ENCODE measurements around the gene PCDHGA2. TPM values are rescaled to one million over a fixed set of nuclear protein-coding genes. Genes with fewer than 3 reads are reported as not detected.

Gene PCDHGA2
- total RNA-seq, 2 donors from 2014 or later = 0.07 TPM; not detected in 1

DNA sequence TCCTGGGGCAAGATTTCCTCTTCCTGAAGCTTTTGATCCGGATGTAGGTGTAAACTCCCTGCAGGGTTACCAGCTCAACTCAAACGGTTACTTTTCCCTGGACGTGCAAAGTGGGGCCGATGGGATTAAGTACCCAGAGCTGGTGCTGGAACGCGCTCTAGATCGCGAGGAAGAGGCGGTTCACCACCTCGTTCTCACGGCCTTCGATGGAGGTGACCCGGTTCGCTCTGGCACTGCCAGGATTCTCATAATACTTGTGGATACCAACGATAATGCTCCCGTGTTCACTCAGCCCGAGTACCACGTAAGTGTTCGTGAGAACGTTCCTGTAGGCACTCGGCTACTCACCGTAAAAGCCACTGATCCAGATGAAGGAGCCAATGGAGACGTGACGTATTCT, 17.1 kb downstream of the PCDHGA2 start:
- Mint-ChIP-seq H3K36me3 (ENCODE audit: insufficient read depth in 2 of 2) (peaks cover 12 to 16% of the 10 kb centered on the region in 2 donors), H3K27me3 (ENCODE audit: low read depth) (peaks cover 81% of the 10 kb centered on the region), H3K9me3 (peaks cover 8% of the 10 kb centered on the region in 2 donors), H3K4me1 (ENCODE audit: low read depth) (peaks cover 6% of the 10 kb centered on the region), H3K4me3 (peak overlapping the region in 1 of 2 donors; percentile 65), H3K27ac (no peak overlapping the region)
- DNase-seq (no peak), ATAC-seq (replicated peaks in 1 of 2) (no peak)

DNA sequence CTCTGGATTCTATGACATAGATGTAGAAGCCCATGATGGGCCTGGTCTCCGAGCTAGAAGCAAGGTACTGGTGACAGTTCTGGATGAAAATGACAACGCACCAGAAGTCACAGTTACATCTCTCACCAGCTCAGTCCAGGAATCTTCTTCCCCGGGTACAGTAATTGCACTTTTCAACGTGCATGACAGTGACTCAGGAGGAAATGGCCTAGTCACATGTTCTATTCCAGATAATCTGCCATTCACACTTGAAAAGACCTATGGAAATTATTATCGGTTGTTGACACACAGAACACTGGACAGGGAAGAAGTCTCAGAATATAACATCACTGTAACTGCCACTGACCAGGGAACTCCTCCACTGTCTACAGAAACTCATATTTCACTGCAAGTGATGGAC, 17.6 kb downstream of the PCDHGA2 start:
- H3K4me1 Mint-ChIP-seq (ENCODE audit: low read depth) = peaks cover 6% of the 10 kb centered on the region
- ATAC-seq (replicated peaks in 1 of 2) (no peak), DNase-seq (no peak)
- peaks cover 8 to 11% of the 10 kb centered on the region in 2 donors for H3K9me3 Mint-ChIP-seq
- H3K4me3 Mint-ChIP-seq = no peak overlapping the region
- no peak overlapping the region for H3K27ac Mint-ChIP-seq
- H3K36me3 Mint-ChIP-seq (ENCODE audit: insufficient read depth in 2 of 2) = peaks cover 17 to 21% of the 10 kb centered on the region in 2 donors
- peaks cover 82% of the 10 kb centered on the region for H3K27me3 Mint-ChIP-seq (ENCODE audit: low read depth)

DNA sequence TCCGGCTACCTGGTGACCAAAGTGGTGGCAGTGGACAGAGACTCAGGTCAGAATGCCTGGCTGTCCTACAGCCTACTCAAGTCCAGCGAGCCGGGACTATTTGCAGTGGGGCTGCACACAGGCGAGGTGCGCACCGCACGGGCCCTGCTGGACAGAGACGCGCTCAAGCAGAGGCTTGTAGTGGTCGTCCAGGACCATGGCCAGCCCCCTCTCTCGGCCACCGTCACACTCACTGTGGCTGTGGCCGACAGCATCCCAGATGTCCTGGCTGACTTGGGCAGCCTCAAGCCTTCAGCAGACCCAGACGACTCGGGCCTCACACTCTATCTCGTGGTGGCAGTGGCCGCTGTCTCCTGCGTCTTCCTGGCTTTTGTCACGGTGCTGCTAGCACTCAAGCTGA, 18.4 kb downstream of the PCDHGA2 start:
- Mint-ChIP-seq H3K36me3 (ENCODE audit: insufficient read depth in 2 of 2) (peaks cover 22 to 24% of the 10 kb centered on the region in 2 donors), H3K4me1 (ENCODE audit: low read depth) (peaks cover 6% of the 10 kb centered on the region), H3K9me3 (peaks cover 8 to 12% of the 10 kb centered on the region in 2 donors), H3K27me3 (ENCODE audit: low read depth) (peaks cover 89% of the 10 kb centered on the region), H3K4me3 (no peak overlapping the region), H3K27ac (no peak overlapping the region)
- no peak for DNase-seq
- no peak for ATAC-seq (replicated peaks in 1 of 2)

GRCh38 chr5:141359790-141360426, 21.3 kb downstream of the PCDHGA2 start, which contains the start of gene PCDHGB2:
Gene PCDHGB2, plus strand, starts transcription at chr5:141359994. Its CDS starts 142 bp downstream, at chr5:141360136.
- Mint-ChIP-seq H3K9me3 (peaks cover 8 to 9% of the 10 kb centered on the region in 2 donors), H3K27me3 (ENCODE audit: low read depth) (peaks cover 92% of the 10 kb centered on the region), H3K27ac (peak within 1 kb of the TSS; percentile 30), H3K36me3 (ENCODE audit: insufficient read depth in 2 of 2) (peaks cover 30 to 33% of the 10 kb centered on the region in 2 donors), H3K4me3 (peak within 1 kb of the TSS; percentile 80 to 81), H3K4me1 (ENCODE audit: low read depth) (peaks cover 6% of the 10 kb centered on the region)
- DNase-seq (no peak), ATAC-seq (replicated peaks in 1 of 2) (peak; percentile 37 to 42)

DNA sequence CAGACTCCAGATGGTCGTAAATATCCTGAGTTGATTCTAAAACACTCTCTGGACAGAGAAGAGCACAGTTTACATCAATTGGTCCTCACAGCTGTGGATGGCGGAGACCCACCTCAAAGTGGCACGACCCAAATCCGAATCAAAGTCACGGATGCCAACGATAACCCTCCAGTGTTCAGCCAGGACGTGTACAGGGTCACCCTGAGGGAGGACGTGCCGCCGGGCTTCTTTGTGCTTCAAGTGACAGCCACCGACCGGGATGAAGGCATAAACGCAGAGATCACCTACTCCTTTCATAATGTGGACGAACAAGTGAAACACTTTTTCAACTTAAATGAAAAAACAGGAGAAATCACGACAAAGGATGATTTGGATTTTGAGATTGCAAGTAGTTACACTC, 22.1 kb downstream of the PCDHGA2 start:
- no peak for DNase-seq
- H3K36me3 Mint-ChIP-seq (ENCODE audit: insufficient read depth in 2 of 2) = peaks cover 34 to 39% of the 10 kb centered on the region in 2 donors
- peak overlapping the region in 1 of 2 donors; percentile 17 for H3K4me3 Mint-ChIP-seq
- H3K27me3 Mint-ChIP-seq (ENCODE audit: low read depth) = peaks cover 92% of the 10 kb centered on the region
- H3K27ac Mint-ChIP-seq = no peak overlapping the region
- H3K9me3 Mint-ChIP-seq = peaks cover 9 to 15% of the 10 kb centered on the region in 2 donors
- peaks cover 9% of the 10 kb centered on the region for H3K4me1 Mint-ChIP-seq (ENCODE audit: low read depth)
- no peak for ATAC-seq (replicated peaks in 1 of 2)

DNA sequence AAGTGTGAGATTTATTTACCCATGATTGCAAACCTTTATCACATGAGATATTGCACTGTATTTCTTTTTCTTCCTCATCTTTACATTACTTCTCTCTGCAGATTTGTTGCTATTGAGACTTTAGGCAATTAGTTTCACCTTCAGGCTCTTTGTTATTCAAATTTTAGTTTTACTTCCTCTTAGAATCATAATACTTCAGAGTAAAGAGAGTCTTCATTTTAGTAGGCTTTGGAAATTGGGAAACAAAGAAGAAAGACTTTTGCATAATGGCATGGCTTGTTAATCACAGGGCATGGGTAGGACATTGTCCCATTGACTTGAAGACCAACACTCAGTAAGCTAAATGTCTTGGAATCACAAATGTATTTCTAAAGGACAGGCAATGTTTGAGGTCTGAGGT, 24.2 kb downstream of the PCDHGA2 start:
- peaks cover 86% of the 10 kb centered on the region for H3K27me3 Mint-ChIP-seq (ENCODE audit: low read depth)
- ATAC-seq (replicated peaks in 1 of 2) (no peak), DNase-seq (no peak)
- H3K4me1 Mint-ChIP-seq (ENCODE audit: low read depth) = peaks cover 9% of the 10 kb centered on the region
- H3K36me3 Mint-ChIP-seq (ENCODE audit: insufficient read depth in 2 of 2) = peaks cover 33 to 46% of the 10 kb centered on the region in 2 donors
- H3K27ac Mint-ChIP-seq = peak overlapping the region; percentile 11
- peaks cover 9 to 15% of the 10 kb centered on the region in 2 donors for H3K9me3 Mint-ChIP-seq
- no peak overlapping the region for H3K4me3 Mint-ChIP-seq

DNA sequence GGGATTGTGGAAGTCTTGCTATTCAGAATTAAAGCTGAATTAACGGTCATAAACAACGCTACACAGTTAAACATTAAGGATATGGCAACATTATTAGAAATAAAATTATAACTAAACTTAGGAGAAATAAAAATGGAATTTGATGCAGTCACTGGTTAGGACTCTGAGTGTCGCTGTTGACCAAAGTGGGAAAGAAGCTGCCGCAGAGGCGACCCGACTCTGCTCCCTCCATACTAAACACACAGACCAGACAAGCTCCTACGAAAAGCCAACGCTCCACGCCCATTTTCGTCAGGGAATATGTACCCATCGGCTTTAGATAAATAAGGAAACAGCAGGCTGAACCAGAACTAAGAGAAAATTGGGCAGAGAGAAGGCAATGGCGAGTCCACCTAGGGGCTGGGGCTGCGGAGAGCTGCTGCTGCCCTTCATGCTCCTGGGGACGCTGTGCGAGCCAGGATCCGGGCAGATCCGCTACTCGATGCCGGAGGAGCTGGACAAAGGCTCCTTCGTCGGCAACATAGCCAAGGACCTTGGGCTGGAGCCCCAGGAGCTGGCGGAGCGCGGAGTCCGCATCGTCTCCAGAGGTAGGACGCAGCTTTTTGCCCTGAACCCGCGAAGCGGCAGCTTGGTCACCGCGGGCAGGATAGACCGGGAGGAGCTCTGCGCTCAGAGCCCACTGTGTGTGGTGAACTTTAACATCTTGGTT, 25.5 kb downstream of the PCDHGA2 start, which contains the start of gene PCDHGA5:
Gene PCDHGA5, plus strand, starts transcription at position 211 of the 709 bp plus-strand sequence. Its CDS starts 169 bp downstream, at position 380.
- Mint-ChIP-seq H3K4me3 (no peak within 1 kb of the TSS), H3K36me3 (ENCODE audit: insufficient read depth in 2 of 2) (peaks cover 33 to 44% of the 10 kb centered on the region in 2 donors), H3K9me3 (peaks cover 9 to 14% of the 10 kb centered on the region in 2 donors), H3K4me1 (ENCODE audit: low read depth) (peaks cover 9% of the 10 kb centered on the region), H3K27ac (peak within 1 kb of the TSS; percentile 83), H3K27me3 (ENCODE audit: low read depth) (peaks cover 89% of the 10 kb centered on the region)
- no peak for ATAC-seq (replicated peaks in 1 of 2)
- DNase-seq = no peak

GRCh38 chr5:141366016-141366896, 27.7 kb downstream of the PCDHGA2 start:
- Mint-ChIP-seq H3K9me3 (peaks cover 9 to 12% of the 10 kb centered on the region in 2 donors), H3K36me3 (ENCODE audit: insufficient read depth in 2 of 2) (peaks cover 25 to 37% of the 10 kb centered on the region in 2 donors), H3K4me1 (ENCODE audit: low read depth) (peaks cover 15% of the 10 kb centered on the region), H3K4me3 (no peak overlapping the region), H3K27me3 (ENCODE audit: low read depth) (peaks cover 89% of the 10 kb centered on the region), H3K27ac (no peak overlapping the region)
- no peak for DNase-seq
- ATAC-seq (replicated peaks in 1 of 2) = no peak

DNA sequence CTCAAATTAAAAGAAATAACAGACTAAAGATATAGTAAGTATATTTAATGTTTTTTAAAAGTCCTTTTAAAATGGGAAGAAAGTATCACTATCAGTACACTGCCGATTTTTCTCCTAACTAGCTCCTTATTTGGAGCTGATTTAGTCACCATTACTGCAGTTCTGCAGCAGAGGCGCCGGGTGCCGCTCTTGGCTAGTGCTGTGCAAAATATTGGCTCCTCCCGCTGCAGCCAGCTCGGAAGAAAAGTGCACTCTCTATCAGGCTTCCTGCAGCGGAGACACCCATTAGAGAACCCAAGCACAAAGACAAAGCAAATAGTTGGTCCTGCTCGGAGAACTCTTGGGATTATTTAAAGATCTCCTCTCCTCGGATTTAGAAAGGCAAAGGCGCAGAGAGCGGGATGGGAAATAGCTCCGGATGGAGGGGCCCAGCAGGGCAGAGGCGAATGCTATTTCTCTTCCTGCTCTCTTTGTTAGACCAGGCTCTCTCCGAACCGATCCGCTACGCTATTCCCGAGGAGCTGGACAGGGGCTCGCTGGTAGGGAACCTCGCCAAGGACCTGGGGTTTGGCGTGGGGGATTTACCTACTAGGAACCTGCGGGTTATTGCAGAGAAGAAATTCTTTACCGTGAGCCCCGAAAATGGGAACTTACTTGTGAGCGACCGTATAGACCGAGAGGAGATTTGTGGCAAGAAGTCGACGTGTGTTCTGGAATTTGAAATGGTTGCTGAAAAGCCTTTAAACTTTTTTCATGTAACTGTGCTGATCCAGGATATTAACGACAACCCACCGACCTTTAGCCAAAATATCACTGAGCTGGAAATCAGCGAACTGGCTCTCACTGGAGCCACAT, 31.7 kb downstream of the PCDHGA2 start, which contains the start of gene PCDHGB3:
Gene PCDHGB3, plus strand, starts transcription at position 249 of the 855 bp plus-strand sequence. Its CDS starts 153 bp downstream, at position 402.
- peak; percentile 63 to 81 for ATAC-seq (replicated peaks in 1 of 2)
- peak within 1 kb of the TSS; percentile 5 for H3K27ac Mint-ChIP-seq
- H3K27me3 Mint-ChIP-seq (ENCODE audit: low read depth) = peaks cover 90% of the 10 kb centered on the region
- H3K9me3 Mint-ChIP-seq = peaks cover 2 to 13% of the 10 kb centered on the region in 2 donors
- peak within 1 kb of the TSS; percentile 83 to 92 for H3K4me3 Mint-ChIP-seq
- DNase-seq = peak; percentile 41 to 46
- peaks cover 15 to 33% of the 10 kb centered on the region in 2 donors for H3K36me3 Mint-ChIP-seq (ENCODE audit: insufficient read depth in 2 of 2)
- H3K4me1 Mint-ChIP-seq (ENCODE audit: low read depth) = peaks cover 13% of the 10 kb centered on the region

DNA sequence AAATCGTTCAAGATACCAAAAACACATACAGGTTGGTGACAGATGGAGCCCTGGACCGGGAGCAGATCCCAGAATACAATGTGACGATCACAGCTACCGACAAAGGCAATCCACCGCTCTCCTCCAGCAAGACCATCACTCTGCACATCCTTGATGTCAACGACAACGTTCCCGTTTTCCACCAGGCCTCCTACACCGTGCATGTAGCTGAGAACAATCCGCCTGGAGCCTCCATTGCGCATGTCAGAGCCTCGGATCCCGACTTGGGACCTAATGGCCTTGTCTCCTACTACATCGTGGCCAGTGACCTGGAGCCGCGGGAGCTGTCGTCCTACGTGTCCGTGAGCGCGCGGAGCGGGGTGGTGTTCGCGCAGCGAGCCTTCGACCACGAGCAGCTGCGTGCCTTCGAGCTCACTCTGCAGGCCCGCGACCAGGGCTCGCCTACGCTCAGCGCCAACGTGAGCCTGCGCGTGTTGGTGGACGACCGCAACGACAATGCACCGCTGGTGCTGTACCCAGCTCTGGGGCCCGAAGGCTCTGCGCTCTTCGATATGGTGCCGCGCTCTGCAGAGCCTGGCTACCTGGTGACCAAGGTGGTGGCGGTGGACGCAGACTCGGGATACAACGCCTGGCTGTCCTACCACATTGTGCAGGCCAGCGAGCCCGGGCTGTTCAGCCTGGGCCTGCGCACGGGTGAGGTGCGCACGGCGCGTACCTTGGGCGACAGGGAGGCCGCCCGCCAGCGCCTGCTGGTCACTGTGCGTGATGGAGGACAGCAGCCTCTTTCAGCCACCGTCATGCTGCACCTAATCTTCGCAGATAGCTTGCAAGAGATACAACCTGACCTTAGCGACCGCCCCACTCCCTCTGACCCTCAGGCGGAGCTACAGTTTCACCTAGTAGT, 33.3 kb downstream of the PCDHGA2 start:
- no peak for DNase-seq
- no peak for ATAC-seq (replicated peaks in 1 of 2)
- Mint-ChIP-seq H3K27ac (no peak overlapping the region), H3K4me1 (ENCODE audit: low read depth) (peaks cover 12% of the 10 kb centered on the region), H3K36me3 (ENCODE audit: insufficient read depth in 2 of 2) (peaks cover 13 to 32% of the 10 kb centered on the region in 2 donors), H3K27me3 (ENCODE audit: low read depth) (peaks cover 80% of the 10 kb centered on the region), H3K4me3 (no peak overlapping the region), H3K9me3 (peaks cover 7 to 10% of the 10 kb centered on the region in 2 donors)

DNA sequence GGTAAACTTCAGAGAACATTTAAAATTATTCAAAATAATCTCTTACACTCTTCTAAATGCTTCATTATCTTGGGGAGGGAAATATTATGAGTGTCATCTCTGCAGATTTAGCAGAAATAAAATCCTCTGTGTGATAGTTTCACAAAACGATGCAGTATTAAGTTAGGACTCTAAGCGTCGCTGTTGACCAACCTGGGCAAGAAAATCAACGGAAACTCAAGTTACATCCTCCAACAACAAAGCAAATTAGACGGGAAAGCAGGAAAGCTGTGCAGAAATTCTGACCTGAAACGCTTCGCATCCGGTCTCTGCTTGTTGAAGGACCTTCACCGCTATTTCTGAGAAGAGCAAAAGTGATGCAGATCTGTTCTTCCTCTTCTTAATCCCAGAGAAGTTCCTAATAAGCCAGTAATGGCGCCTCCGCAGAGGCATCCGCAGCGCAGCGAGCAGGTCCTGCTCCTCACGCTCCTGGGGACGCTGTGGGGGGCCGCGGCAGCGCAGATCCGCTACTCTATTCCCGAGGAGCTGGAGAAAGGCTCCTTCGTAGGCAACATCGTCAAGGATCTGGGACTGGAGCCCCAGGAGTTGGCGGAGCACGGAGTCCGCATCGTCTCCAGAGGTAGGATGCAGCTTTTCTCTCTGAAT, 35.2 kb downstream of the PCDHGA2 start, which contains the start of gene PCDHGA6:
Gene PCDHGA6, plus strand, starts transcription at position 219 of the 645 bp plus-strand sequence. Its CDS starts 193 bp downstream, at position 412.
- peaks cover 12% of the 10 kb centered on the region for H3K4me1 Mint-ChIP-seq (ENCODE audit: low read depth)
- H3K4me3 Mint-ChIP-seq = peak within 1 kb of the TSS in 1 of 2 donors; percentile 56
- ATAC-seq (replicated peaks in 1 of 2) (no peak), DNase-seq (no peak)
- H3K27ac Mint-ChIP-seq = no peak within 1 kb of the TSS
- peaks cover 13 to 29% of the 10 kb centered on the region in 2 donors for H3K36me3 Mint-ChIP-seq (ENCODE audit: insufficient read depth in 2 of 2)
- H3K9me3 Mint-ChIP-seq = peaks cover 7 to 10% of the 10 kb centered on the region in 2 donors
- peaks cover 76% of the 10 kb centered on the region for H3K27me3 Mint-ChIP-seq (ENCODE audit: low read depth)

Measured in activated T-cell treated with anti-CD3 and anti-CD28 coated beads, Interleukin-2, amount 50 U/mL, for 72 hours (primary cell).